EL (cell line): ENCODE measurements around the gene IFNLR1.

Source experiments
- DNase-seq: peaks from one replicate; pipeline ENCODE4 v3.0.0-alpha.2; 2016

The IFNLR1 gene

GRCh38 chr1:24175033-24175755, 11.9 kb downstream of the IFNLR1 start:
- DNase-seq, result no peak

GRCh38 chr1:24173638-24174575, 13.2 kb downstream of the IFNLR1 start:
- no peak for DNase-seq

- no peak for DNase-seq
Measured at GRCh38 chr1:24172598-24172997, 14.5 kb downstream of the IFNLR1 start.

- no peak for DNase-seq
Measured at GRCh38 chr1:24169286-24169685, 17.8 kb downstream of the IFNLR1 start.

GRCh38 chr1:24168245-24168644, 18.8 kb downstream of the IFNLR1 start:
- DNase-seq, result no peak

GRCh38 chr1:24167008-24167407, 20.1 kb downstream of the IFNLR1 start:
- DNase-seq, result no peak

- no peak for DNase-seq
Measured at GRCh38 chr1:24165500-24165899, 21.6 kb downstream of the IFNLR1 start.

- no peak for DNase-seq
Measured at GRCh38 chr1:24164004-24164403, 23.1 kb downstream of the IFNLR1 start.

- DNase-seq, result no peak
Measured at GRCh38 chr1:24162201-24162600, 24.9 kb downstream of the IFNLR1 start.

GRCh38 chr1:24161270-24161669, 25.8 kb downstream of the IFNLR1 start:
- DNase-seq, result no peak

GRCh38 chr1:24159366-24159765, 27.7 kb downstream of the IFNLR1 start:
- no peak for DNase-seq

- peak; percentile 18 for DNase-seq
Measured at GRCh38 chr1:24157918-24158481, 29.1 kb downstream of the IFNLR1 start.

- no peak for DNase-seq
Measured at GRCh38 chr1:24156542-24157260, 30.4 kb downstream of the IFNLR1 start.

GRCh38 chr1:24155011-24155782, 31.9 kb downstream of the IFNLR1 start:
- DNase-seq, result no peak

GRCh38 chr1:24154215-24154614, 32.9 kb downstream of the IFNLR1 start:
- no peak for DNase-seq

- no peak for DNase-seq
Measured at GRCh38 chr1:24152631-24153494, 34.2 kb downstream of the IFNLR1 start.

GRCh38 chr1:24151175-24151533, 35.9 kb downstream of the IFNLR1 start:
- no peak for DNase-seq

- DNase-seq, result peak; percentile 76
Measured at GRCh38 chr1:24150234-24151174, 36.6 kb downstream of the IFNLR1 start.

GRCh38 chr1:24149866-24150233, 37.2 kb downstream of the IFNLR1 start:
- DNase-seq, result peak; percentile 78

- DNase-seq, result no peak
Measured at GRCh38 chr1:24147816-24148215, 39.3 kb downstream of the IFNLR1 start.
